HG03442 (cell line): ENCODE data around the gene MIXL1.

Source experiments
- ATAC-seq: cut with Tn5 transposase; IDR thresholded peaks from one replicate; pipeline ENCODE4 v1.9.1; 2021; ENCODE audit warnings: mild to moderate bottlenecking, moderate library complexity; ENCODE audit not compliant: unreplicated experiment

Gene MIXL1

DNA sequence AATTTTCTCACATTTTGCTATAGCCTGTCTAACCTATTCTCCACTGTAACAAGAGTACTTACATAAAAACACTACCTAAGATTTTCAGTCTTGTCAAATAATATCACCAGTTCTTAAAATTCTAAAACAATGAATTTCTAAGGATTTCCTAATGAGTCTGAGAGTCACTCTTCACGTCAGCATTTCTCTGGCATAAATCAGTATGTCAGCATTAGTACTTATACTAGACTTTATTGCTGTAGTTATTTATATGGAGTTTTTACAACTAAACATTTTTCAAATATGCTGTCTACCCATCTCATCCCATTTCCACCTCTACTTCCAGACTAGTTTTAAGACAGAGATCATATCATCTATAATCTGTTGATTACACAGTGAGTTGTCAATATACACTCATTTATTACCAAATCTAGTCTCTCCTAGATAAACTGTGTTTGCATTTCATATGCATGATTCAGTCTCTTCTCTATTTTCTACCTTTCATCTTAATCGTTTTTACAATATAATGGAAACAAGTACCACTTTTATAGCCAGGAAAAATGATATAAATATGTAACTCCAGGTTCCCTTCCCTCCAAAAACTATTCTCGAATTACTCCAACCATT, 52.7 kb downstream of the MIXL1 start:
- ATAC-seq: no peak
